ENCODE measurements around the gene CHERP.
"Not testable (repeated sequence)": the region's sequence is repeated elsewhere in the genome, so short reads cannot be mapped to it uniquely, and the experiment has no call there.

Gene CHERP

DNA sequence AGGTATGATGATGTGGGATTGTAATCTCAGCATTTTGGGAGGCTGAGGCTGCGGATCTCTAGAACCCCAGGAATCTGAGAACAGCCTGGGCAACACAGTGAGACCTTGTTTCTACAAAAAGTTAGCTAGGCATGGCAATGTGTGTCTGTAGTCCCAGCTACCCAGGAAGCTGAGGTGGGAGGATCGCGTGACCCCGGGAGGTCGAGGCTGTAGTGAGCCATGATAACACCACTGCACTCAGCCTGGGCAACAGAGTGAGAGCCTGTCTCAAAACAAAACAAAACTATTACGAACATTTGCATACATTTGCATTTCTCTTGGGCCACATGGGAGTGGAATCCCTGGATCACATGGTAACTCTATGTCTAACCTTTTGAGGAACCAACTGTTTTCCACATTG is 44.4 kb downstream of the CHERP start:
- no peak for DNase-seq (ENCODE audit: extremely low spot score)
- ChIA-PET CTCF (no interaction called here), POLR2A (no interaction called here)
- TF ChIP-seq NFRKB (IDR thresholded peaks at IDR 0.05), result no peak
- TF ChIP-seq, protein P1, sequence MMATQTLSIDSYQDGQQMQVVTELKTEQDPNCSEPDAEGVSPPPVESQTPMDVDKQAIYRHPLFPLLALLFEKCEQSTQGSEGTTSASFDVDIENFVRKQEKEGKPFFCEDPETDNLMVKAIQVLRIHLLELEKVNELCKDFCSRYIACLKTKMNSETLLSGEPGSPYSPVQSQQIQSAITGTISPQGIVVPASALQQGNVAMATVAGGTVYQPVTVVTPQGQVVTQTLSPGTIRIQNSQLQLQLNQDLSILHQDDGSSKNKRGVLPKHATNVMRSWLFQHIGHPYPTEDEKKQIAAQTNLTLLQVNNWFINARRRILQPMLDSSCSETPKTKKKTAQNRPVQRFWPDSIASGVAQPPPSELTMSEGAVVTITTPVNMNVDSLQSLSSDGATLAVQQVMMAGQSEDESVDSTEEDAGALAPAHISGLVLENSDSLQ (IDR thresholded peaks at IDR 0.05), result no peak
- no peak for TF ChIP-seq ZNF384 (IDR thresholded peaks at IDR 0.05)
- no peak for TF ChIP-seq LEF1 (IDR thresholded peaks at IDR 0.05; ENCODE audit: borderline replicate concordance)
- TF ChIP-seq ARNT (IDR thresholded peaks at IDR 0.05), result no peak
- no peak for TF ChIP-seq SP1 (IDR thresholded peaks at IDR 0.05)
- TF ChIP-seq HDGF (IDR thresholded peaks at IDR 0.05; ENCODE audit: borderline replicate concordance), result no peak

DNA sequence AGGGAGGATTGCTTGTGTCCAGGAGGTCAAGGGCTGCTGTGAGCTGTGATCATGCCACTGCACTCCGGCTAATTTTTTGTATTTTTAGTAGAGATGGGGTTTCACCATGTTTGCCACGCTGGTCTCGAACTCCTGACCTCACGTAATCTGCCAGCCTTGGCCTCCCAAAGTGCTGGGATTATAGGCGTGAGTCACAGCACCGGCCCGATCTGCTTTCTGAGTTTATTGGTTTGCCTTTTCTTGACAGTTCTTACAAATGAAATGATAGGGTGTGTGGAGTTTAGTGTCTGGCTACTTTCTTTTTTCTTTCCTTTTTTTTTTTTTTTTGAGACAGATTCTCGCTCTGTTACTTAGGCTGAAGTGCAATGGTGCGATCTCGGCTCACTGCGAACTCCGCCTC is 45.2 kb downstream of the CHERP start:
- POLR2A ChIA-PET, result interaction anchor here (0.8 to 1.6 kb wide), 9 partner anchors 21 to 578 kb away, joined by 3 to 11 read pairs (median 4); partner anchors contain the start of genes EPS15L1 and SMIM7
- CTCF ChIA-PET, result no interaction called here

DNA sequence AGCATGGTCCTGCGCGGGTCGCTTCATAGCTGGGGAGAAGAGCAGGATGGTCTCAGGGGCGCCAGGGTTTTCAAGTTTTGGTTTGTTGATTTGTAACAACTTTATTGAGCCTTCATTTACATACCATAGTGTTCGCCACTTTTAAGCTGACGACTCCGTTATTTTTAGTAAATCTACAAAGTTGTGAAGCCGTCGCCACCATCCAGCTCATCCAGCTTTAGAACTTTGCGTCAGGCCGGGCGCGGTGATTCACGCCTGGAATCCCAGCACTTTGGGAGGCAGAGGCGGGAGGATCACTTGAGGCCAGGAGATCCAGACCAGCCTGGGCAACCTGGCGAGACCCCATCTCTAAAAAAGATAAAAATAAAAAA is 45.6 kb downstream of the CHERP start:
- ChIA-PET CTCF (interaction anchor here (1.3 kb wide), 1 partner anchor 54 kb away, joined by 5 read pairs; no protein-coding TSS in a partner anchor), POLR2A (interaction anchor here (0.7 to 1.6 kb wide), 13 partner anchors 10 to 578 kb away, joined by 3 to 11 read pairs (median 4); partner anchors contain the start of genes EPS15L1 and SMIM7)
- no peak for DNase-seq (ENCODE audit: extremely low spot score)
- TF ChIP-seq, protein P1 (IDR thresholded peaks at IDR 0.05), result no peak
- TF ChIP-seq NFRKB (IDR thresholded peaks at IDR 0.05) (no peak), ELF4 (IDR thresholded peaks at IDR 0.05) (no peak), SUZ12 (IDR thresholded peaks at IDR 0.05) (no peak), CTBP1 (IDR thresholded peaks at IDR 0.05; ENCODE audit: borderline replicate concordance) (no peak), SP1 (IDR thresholded peaks at IDR 0.05) (no peak), ARNT (IDR thresholded peaks at IDR 0.05) (no peak), ZNF384 (IDR thresholded peaks at IDR 0.05) (no peak), L3MBTL2 (conservative IDR thresholded peaks at IDR 0.05) (no peak; the same call in 1 of the 2 replicates), FOXK2 (IDR thresholded peaks at IDR 0.05) (no peak)

More for the DNA sequence above, 45.2 kb downstream of the CHERP start:
- no peak for DNase-seq (ENCODE audit: extremely low spot score)
- no peak for TF ChIP-seq ARNT (IDR thresholded peaks at IDR 0.05)
- peak; percentile 57; the same call in 1 of the 2 replicates for TF ChIP-seq ZNF384 (IDR thresholded peaks at IDR 0.05)

DNA sequence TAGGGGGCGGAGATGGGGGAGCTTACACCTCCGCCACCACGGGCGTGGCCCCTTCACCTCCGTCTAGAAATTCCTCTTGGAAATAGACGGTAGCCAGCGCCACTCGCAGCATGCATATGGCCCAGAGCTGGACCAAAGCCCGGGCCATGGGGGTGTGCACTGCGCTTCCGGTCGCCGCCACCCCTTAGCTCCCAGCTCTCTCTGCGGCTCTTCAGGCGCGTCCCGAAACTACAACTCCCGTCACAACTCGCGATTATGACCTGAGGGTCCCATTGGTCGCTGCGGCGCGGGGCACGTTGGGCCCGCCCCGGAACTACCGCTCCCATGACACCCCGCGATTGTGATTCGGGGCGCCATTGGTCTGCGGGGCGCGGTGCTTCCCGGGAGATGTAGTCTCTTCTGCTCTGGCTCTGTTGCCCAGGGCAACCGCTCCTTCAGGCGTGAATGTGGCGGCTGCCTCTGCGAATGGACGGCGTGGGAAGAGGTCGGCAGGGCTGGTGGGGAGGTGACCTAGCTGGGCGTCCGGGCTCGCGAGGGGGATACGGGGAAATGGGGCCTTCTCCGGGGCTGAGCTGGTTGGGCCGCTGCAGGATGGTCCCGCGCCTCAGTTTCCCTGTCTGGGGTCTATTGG is 46.1 kb downstream of the CHERP start, which contains the start of the genes C19orf44 and CALR3:
Gene C19orf44, plus strand, starts transcription at position 413 of the 631 bp plus-strand sequence. CDS start 4,399 bp downstream, outside the sequence.
Gene CALR3, minus strand, starts transcription at position 186 of the 631 bp plus-strand sequence. Its CDS starts 38 bp downstream, at position 148.
- POLR2A ChIA-PET, result interaction anchor here (0.7 to 1.6 kb wide), 15 partner anchors 10 to 578 kb away, joined by 3 to 11 read pairs (median 3); partner anchors contain the start of genes EPS15L1 and SMIM7
- no peak for TF ChIP-seq FOXK2 (IDR thresholded peaks at IDR 0.05)
- no peak for TF ChIP-seq HDGF (IDR thresholded peaks at IDR 0.05; ENCODE audit: borderline replicate concordance)
- TF ChIP-seq FOXA1 (IDR thresholded peaks at IDR 0.05), result no peak
- no peak for TF ChIP-seq BHLHE40 (IDR thresholded peaks at IDR 0.05; ENCODE audit: borderline replicate concordance)
- no peak for TF ChIP-seq NFRKB (IDR thresholded peaks at IDR 0.05)
- peak; percentile 93 for TF ChIP-seq SUZ12 (IDR thresholded peaks at IDR 0.05)
- no peak for TF ChIP-seq TARDBP (IDR thresholded peaks at IDR 0.05)
- TF ChIP-seq L3MBTL2 (conservative IDR thresholded peaks at IDR 0.05), result peak; percentile 69
- no peak for TF ChIP-seq LEF1 (IDR thresholded peaks at IDR 0.05; ENCODE audit: borderline replicate concordance)
- TF ChIP-seq ARNT (IDR thresholded peaks at IDR 0.05), result no peak
- TF ChIP-seq, protein P1 (IDR thresholded peaks at IDR 0.05), result peak; percentile 93
- TF ChIP-seq ELF4 (IDR thresholded peaks at IDR 0.05), result peak; percentile 98
- TF ChIP-seq ZNF384 (IDR thresholded peaks at IDR 0.05), result no peak
- no peak for TF ChIP-seq SP1 (IDR thresholded peaks at IDR 0.05)
- CTCF ChIA-PET, result interaction anchor here (1.3 kb wide), 1 partner anchor 54 kb away, joined by 5 read pairs; no protein-coding TSS in a partner anchor
- peak; percentile 99 for DNase-seq (ENCODE audit: extremely low spot score)

DNA sequence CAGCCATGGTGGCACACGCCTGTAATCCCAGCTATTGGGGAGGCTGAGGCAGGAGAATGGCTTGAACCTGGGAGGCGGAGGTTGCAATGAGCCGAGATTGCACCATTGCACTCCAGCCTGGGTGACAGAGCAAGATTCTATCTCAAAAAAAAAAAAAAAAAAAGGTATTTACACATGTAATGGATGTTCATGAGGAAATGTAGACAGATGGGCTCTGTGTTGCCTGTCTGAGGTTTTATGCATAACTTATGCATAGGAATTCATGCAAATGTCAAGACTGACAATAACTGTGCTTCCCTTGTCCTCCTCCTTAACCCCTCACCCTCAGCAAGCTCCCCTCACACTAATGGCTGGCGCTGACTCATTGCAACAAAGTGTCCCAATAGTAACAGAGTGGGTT is 55.8 kb downstream of the CHERP start:
- not testable (repeated sequence) for DNase-seq (ENCODE audit: extremely low spot score)
- ChIA-PET CTCF (interaction anchor here (0.9 kb wide), 1 partner anchor 16 kb away, joined by 5 read pairs; no protein-coding TSS in a partner anchor), POLR2A (interaction anchor here (1.3 kb wide), 1 partner anchor 10 kb away, joined by 5 read pairs; the partner anchor contains the start of genes C19orf44 and CALR3)

DNA sequence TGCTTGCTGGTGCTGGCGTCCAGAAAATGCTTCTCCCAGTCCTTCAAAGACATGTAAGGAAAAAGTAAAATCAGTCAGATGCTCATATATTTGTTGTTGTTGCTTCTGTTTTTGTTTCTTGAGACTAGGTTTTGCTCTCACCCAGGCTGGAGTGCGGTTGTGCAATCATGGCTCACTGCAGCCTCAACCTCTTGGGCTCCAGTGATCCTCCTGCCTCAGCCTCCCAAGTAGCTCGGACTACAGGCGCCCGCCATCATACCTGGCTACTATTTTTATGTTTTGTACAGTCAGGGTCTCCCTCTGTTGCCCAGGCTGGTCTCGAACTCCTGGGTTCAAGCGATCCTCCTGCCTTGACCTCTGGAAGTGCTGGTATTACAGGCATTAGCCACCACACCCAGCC is 59.5 kb downstream of the CHERP start:
- ChIA-PET POLR2A (no interaction called here), CTCF (no interaction called here)
- TF ChIP-seq HDGF (IDR thresholded peaks at IDR 0.05; ENCODE audit: borderline replicate concordance) (no peak), ELF4 (IDR thresholded peaks at IDR 0.05) (no peak), SP1 (IDR thresholded peaks at IDR 0.05) (no peak), FOXK2 (IDR thresholded peaks at IDR 0.05) (no peak), LEF1 (IDR thresholded peaks at IDR 0.05; ENCODE audit: borderline replicate concordance) (no peak), TARDBP (IDR thresholded peaks at IDR 0.05) (no peak), BHLHE40 (IDR thresholded peaks at IDR 0.05; ENCODE audit: borderline replicate concordance) (no peak), NFRKB (IDR thresholded peaks at IDR 0.05) (no peak), FOXA1 (IDR thresholded peaks at IDR 0.05) (no peak)
- TF ChIP-seq, protein P1 (IDR thresholded peaks at IDR 0.05), result no peak

More for the DNA sequence above, 59.5 kb downstream of the CHERP start:
- no peak for DNase-seq (ENCODE audit: extremely low spot score)
